GM18520 (cell line): Measurements from ENCODE around the gene HSP90AB1.

Experiments used
- ATAC-seq: cut with Tn5 transposase; IDR thresholded peaks from one replicate; pipeline ENCODE4 v1.9.1; 2021; ENCODE audit not compliant: unreplicated experiment

The HSP90AB1 gene

DNA sequence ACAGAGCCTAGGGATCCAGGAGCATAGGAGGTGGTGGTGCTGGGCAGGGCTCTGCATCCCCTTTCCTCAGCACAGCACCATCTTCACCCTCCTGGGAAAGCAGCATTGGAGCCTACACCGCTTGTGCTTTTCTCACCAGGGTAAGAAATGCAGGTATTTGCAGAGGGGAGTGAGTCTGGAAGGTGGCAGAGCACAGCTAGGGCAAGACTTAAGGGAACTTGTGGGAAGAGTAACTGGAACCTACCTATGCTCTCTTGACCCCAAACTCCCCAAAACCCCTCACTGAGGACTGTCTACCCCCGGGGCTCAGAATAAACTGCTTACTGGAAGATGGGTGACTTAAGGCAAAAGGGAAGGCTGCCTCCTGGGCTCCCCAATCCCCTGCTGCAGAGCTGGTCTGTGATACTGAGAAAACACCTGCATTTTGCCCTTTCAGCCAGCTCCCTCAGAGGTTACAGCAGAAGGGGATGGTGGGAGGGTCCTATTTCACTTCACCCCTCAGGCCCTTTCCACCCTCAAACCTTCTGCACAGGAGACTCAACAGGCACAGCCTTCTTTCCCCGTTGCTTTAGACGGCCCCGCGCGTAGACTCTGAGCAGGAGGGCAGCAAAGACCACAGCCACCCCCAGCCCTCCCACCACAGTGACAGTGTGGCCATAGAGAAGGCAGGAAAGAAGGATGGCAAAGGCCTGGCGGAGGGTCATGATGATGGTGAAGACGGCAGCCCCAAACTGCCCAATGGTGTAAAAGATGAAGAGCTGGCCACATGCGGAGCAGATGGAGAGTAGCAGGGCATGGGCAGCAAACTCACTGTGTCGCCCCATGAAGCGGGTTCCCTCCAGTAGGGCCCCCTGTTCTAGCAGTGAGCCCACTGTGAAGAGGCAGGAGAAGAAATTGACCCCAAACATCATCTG, 7.5 kb downstream of the HSP90AB1 start:
- ATAC-seq = no peak

DNA sequence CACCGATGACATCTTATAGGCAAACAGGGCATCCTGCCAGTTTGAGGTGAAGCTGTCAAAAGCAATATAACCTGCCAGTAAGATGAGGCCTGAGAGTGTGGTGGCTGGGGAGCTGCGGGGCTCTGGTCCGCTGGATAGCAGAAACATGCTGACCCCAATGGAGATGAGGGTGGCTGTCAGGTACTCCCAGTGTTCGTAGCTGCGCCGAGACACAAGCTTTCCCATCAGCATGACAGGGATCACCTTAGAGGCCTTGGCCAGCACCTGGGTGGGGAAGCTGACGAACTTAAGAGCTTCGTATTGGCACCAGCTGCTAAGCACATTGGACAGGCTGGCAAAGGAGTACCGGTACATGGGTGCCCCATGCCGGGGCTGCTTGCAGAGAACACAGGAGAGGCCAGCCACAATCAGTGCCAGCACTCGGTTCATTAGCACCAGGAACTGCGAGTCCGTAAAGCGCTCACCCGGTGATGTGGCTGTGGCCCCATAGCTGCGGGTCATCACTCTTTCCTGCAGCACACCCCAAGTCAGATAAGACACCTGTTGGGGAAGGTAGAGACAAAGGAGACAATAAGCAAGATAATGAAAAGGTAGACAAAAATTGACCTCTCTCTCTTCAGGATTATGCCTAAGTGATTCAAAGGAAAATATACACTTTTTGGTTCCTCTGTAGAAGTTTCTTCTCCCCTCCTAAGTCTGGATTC, 8.4 kb downstream of the HSP90AB1 start:
- no peak for ATAC-seq

DNA sequence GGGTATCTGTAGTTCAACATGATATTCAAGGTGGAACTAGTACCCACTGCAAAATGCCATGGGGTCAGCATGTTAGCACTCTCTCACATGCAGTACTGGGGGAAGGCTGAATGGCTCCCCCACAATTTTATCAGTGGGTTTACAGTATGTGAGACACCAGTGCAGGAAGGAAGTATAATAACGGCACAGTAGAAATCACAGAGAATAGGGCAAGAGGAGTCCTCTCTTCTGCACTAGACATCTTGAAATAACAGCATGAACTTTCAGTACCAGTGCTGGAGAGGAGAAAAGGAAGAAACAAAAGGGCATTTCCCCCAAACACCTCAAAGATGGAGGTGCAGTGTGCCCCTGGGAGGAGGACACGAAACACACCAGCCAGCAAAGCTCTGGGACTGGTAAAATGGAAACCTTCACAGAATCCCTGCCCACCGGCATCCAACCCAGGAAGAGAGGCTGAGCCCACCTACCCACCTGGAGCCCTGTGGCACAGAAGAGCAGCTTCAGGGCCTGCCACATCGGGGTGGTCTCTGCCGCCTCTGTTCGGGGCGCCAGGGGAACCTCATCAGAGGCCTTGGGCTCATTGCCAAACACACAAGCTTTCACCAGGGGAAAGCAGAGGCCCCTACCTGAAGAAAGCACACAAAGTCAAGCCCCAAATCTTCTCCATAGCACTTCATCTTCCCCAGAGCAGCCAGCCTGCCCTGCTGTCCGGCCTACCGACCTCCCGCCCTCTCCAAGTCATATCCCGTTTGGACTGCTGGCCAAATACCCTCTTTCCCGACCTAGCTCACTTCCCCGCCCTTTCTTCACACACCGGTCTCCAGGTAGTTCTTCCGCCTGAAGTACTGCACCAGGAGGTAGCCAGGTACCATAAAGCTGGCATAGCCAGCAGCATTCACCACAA, 9.2 kb downstream of the HSP90AB1 start:
- ATAC-seq = no peak

DNA sequence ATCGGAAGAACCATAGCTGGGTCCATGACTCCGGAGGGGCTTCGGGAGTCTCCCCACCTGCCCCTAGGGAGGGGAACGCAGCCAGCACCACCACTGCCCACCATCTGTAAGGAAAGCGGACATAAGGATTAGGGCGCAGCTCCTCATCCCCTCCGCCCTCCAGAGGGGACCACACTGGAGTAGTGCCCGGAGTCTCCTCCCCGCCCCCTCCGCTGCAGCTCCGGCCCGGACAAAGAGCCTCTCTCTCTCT, 9.8 kb downstream of the HSP90AB1 start:
- ATAC-seq = no peak

DNA sequence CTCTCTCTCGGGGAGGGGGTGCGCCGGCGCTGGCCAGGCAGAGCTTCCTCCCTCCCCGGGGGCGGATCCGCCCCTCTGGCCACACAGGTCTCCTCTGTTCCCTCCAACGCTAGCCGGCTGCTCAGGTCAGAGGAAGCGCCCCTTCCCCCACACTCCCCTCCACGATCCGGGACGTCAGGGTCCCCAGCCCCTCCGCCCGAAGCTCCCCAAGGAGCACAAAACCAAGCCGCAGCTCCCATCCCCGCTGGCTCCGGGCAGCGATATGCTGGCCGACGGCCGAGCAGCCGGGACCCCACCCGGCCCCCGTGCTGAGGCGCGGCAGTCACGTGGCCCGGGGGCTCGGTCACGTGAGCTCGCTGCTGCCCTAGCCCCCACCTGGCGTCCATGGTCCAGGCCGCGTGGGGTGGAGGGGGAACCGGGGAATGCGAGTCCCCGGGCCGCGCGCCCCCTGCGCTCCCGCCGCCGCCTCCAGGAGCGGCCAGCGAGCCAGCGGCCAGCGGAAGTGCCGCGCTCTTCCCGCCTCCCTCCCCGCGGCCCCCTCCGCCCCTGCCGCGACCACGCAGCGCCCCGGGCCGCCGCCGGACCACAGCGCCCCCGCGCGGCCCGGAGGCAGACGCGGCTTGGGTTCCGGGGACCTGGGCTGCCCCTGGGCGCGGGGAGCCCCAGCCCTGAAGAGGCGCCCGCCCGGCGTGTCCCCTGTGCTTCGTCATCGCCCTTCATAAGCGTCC, 10.3 kb downstream of the HSP90AB1 start, which contains the start of gene SLC35B2:
Gene SLC35B2 (minus strand): TSS at position 504 of the 728 bp plus-strand sequence. CDS start 118 bp downstream, at position 386.
- ATAC-seq = peak; percentile 36

DNA sequence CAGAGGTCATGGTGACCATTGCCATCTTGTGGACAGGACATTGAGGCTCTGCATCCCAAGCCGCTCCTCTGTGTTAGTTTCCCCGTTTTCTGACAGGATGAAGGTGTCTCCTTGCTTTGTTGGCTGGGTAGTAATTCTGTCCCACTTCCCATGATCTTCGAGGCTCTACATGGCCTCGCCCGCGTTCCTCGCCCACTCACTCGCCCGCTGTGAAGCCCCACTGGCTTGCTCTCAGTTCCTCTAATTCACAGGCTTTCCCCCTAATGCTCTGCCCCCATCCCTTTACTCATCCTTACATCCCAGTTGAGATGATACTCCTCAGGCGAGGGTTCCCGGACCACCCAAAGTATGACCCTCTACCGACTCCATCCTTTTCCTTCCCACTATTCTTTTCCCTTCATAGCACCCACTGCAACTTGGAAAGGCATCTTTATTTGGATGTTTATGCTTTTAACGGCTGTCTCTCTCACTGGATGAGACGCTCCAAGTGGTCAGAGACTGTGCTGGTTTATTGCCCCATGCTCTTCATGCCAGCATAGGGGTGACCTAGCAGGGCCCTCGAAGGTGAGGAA, 10.9 kb downstream of the HSP90AB1 start:
- no peak for ATAC-seq

DNA sequence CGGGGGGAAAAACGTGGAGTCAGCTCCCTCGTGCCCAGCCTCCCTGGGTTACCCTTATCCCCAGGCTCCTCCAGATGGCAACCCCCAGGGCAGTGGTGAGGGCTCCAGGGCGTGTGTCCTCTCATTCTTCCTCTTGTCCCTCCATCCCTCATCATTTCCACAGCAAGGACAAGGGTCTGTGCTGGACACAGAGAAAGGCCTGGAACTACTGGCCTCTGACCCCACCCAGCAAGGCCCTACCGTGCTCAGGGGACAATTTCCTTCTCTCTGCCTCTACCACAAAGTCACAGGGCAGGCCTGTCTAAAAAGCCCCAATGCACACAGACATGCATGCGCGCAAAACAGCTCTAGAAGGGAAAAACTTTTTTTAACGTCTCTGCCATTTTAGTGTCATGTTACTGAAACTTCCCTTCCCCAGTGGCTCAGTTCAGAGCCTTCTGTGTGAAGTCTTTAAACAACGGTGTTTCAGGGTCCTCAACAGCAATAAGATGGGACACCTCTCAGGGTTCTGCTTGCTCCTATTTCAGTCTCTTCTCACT, 11.5 kb downstream of the HSP90AB1 start:
- no peak for ATAC-seq

DNA sequence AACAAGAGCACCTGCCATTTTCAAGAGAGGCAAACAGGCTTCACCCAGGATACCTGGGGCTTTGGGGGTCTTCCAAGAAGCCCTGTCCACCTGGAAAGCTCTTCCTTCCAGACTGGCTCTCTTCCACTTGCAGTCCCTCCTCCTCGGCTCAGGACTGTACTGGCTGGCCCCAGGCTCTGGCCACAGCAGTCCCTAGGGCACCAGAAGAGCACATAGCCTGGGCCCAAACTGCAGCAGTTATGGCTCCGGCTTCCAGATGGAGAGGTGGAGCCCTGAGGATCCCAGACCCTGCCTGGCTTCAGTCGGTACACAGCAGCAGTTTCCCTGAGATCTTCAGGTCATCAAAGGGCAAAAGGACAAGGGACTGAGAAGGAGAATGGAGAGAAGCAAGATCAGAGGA, 12.0 kb downstream of the HSP90AB1 start:
- ATAC-seq = no peak

DNA sequence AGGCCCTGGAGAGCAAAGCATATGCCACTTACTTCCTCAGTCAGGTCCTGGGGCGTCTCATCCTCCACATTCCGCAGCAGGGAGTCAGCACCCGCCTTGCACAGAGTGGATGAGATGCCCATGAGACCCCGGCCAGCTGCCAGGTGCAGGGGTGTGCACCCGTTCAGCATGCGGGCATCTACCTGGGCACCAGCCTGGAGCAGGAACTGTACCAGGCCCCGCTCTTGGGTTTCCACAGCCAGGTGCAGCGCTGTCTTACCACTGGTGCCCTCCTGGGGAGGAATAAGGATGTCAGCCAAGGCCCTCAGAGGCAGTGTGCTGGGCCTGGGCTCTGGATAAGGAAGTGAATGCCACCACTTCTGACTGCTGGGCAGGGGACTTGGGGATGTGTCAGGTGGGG, 13.1 kb downstream of the HSP90AB1 start:
- ATAC-seq = no peak

DNA sequence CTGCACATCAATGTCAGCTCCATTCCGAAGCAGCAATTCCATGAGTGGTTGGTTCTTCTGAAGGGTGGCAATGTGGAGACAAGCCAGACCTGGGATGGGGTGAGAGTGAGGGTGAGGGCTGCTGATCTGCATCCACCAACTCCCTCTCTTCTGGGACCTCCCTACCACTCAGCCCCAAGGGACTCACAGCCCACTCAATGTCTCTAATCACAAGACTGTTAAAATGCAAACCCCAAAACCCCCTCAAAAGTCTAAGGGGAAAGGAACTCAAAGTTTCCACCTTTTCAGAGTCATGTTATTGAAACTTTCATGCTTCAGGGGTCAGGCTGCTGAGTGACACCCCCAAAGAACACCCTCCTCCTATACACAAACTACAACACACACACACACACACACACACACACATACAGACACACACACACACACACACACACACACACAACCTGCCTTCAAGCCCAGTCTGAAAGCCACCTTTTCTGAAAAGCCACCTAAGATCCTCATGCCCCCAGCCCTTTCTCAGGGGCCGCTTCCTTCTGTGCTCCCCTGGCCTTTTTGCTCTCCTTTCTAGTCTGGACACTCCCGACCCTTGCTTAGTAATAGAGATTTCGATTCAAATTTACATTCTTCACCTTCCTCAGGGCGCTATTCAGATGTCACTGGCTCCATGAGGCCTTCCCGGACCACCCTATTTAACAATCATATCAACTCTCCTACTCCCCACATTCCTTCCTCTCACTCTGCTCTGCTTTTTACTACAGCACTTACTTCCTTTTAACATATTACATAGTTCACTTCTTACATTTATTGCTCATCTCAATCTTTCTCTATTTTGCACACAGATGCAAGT, 13.8 kb downstream of the HSP90AB1 start:
- ATAC-seq = no peak

DNA sequence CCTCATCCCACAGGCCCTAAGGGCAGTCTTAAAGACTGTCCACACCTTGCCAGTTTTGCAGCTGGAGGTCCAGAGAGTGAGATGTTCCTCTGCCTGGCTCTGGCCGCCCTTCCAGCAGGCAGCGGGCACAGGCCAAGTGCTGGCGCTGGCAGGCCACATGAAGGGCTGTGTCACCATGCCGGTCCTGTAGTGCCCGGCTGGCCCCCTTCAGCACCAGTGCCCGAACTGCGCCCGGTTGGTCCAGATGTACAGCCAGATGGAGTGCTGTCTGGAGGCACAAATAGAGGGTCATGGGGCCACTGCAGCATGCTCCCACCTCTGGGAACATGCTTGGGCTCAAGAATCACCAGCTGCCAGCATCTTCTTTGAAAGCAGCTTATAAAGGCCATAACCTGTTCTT, 14.7 kb downstream of the HSP90AB1 start:
- no peak for ATAC-seq

DNA sequence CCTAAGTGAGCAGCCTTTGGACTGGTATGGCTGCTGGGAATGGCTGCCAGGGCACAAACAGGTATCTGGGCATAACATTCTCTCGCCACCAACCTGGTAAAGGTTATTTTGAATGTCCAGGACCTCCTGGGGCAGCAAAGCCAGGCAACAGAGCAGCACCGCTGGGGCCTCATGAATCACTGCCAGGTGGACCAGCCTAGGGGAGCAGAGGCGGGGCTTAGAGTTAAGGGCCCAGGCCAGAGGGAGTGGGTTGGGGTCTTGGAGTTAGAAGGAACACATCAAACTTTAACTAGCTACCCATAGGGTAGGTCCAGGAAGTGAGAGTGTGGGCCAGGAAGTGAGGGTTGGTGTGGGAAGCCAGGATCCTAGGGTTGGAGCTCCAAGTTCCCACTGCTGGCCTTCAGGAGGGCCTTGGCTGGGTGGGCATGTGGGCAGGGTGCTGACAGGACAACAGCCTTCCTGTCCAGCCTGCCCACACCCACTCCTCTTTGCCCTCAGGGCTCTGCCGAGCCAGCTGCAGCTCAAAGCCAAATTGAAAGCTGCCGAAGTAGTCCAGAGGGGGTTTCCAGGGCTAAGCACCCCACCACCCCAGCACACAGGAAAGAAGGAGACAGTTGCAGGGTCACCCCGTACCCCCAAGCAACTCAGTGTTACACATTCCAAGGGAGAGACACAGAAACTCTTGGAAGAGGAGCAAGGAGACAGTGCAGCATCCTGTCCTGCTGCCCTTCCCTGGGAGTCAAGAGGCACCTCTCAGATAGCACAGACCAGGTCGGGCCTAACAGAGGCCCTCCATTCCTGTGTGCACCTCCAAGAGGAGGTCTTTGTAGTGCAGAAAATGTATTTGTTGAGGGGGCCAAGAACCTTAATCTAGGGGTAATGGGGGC, 15.8 kb downstream of the HSP90AB1 start:
- no peak for ATAC-seq

DNA sequence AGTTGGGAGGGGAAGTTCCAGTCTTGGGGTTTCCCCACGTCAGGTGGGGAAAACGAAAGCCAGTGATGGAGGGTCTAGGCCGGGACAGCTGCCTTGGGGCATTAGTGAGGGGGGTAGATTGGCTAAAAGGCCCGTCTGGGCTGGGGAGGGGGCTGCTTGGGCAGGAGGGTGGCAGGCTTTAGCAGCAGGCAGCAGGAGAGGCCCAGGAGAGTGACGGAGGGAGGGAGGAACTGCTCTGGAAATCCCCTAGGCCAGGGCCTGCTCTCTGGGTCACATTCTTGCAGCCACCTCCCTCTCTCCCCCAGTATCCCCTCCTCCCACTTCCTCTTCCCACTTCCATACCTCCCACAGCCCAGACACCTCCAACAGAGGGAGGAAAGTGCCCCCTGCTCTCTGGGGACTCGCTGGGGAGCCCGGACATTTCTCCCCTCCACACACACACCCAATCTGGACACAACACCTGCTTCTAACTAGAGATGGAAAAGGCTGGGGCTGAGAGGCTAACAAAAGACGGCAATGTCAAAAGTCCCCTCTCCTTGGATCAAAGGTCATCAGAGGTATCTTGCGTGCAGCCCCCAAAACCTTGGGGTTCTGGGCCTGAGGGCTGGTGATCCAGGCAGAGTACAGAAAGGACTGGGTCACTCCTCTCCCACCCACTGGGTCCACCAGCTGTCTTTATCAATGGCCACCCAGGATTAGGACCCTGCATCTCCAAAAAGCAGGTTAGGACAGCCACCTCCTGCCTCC, 16.6 kb downstream of the HSP90AB1 start:
- ATAC-seq = no peak

DNA sequence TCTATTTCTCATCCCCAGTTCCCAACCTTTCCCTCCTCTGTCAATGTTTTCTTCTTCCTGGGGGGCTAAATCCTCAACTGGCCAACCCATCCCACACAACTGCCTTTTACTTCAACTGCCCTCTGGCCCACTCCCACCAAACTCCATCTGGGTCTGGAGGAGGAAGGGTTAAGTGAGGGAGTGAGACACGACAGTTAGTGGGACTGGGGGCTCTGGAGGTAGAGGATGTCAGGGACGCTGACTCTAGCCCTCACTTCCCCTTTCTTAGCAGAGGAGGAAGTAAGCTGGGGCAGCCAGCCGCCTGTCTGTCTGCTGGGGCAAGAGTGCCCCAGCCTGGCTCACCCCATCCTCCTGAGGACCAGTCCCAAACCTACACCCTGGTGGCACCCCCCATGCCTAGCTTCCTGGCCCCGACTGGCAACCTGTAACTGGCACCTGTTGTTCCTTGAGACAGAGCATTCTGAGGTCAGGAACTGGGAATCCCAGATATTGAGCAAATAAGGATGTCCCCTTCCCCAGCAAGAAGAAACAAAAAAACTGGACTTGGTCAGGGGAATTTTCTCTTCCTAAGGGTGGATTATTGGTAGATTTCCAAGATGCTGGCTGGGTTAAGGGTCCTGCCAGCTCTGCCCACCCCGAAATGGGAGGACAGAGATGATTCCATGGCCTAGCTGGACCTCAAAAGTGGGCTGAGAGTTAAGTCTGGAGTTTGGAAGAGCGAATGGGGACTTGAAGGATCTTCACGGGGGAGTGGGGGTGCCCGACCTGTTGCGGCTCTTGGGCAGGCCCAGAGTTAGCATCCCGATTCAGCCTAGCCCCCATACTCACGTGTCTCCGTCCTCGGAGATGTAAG, 17.5 kb downstream of the HSP90AB1 start:
- no peak for ATAC-seq

DNA sequence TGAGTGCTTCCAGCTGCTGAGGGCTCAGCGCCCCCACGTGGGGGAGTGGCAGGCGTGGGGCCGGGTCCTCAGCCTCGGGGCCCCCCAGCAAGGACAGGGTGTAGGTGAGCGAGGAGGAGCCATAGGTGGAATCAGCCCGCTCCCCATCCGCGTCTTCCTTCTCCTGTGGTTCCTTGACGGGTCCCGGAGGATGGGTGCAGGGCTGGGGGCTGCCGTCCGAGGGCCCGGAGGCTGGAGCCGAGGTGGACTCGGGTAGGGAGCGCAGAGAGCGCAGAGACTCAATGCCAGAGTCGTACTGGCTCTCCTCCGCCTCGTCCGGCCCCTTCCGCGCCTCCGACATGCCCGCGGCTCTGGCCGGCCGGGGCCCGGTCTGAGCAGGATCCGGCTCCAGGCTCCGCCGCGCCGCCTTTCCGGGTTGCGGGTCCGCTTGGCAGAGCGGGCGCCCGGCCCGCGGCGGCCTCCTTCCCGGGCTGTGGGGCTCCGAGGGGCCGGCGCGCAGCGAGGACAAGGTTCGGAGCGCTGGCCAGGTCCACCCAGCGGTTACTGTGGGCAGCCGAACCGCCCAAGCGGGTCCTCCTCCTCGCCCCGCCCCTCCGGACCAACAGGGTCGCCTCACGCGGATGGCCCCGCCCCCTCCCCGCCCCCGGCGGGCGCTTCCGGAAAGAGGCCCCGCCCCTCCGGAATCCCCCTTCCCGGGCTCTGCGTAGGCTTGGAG, 18.3 kb downstream of the HSP90AB1 start, which contains the start of gene NFKBIE:
Gene NFKBIE (minus strand): TSS at position 545 of the 715 bp plus-strand sequence. CDS start 205 bp downstream, at position 340.
- ATAC-seq = peak; percentile 37

DNA sequence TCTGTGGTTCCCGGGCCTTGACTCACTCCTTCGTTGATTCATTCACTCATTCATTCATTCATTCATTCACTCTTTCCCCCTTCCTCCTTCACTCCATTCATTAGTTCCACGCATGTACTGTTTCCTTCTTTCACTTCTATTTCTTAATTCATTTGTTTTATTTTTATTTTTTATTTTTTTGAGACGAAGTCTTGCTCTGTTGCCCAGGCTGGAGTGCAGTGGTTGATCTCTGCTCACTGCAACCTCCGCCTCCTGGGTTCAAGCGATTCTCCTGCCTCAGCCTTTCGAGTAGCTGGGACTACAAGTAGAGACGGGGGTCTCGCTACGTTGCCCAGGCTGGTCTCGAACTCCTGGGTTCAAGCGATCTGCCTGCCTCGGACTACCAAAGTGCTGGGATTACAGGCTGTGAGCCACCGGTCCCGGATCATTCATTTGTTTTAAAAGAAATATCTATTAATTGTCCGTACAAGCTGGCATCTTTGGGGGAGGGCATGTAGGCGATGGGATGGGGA, 18.9 kb downstream of the HSP90AB1 start:
- no peak for ATAC-seq
